Colonic mucosa (tissue), 4 donors: ENCODE data around the gene NPTX1. TPM values are rescaled to one million over a fixed set of nuclear protein-coding genes. Genes with fewer than 3 reads are reported as not detected.

Experiments
- DNase-seq: peaks from one replicate; pipeline ENCODE4 v3.0.0-alpha.2; 2020
- H3K27ac ChIP-seq: fragments of 200-600 bp; one replicate; pipeline ENCODE4 v1.8.0; 2021
- H3K27me3 ChIP-seq: fragments of 200-600 bp; one replicate; pipeline ENCODE4 v1.8.0; 2021
- H3K36me3 ChIP-seq: fragments of 200-600 bp; one replicate; pipeline ENCODE4 v1.8.0; 2021
- H3K4me1 ChIP-seq: fragments of 200-600 bp; one replicate; pipeline ENCODE4 v1.8.0; 2021; ENCODE audit warnings: mild to moderate bottlenecking
- H3K4me3 ChIP-seq: fragments of 200-600 bp; one replicate; pipeline ENCODE4 v1.8.0; 2021
- H3K9ac ChIP-seq, 2 donors: one replicate each; pipeline ENCODE4 v1.7.0; 2013; ENCODE audit warnings: control low read depth in 2 of 2, low read depth in 2 of 2, low read length in 2 of 2
- H3K9me3 ChIP-seq: fragments of 200-600 bp; one replicate; pipeline ENCODE4 v1.8.0; 2021
- intact Hi-C: fragments of 100-400 bp; cut with DNase I; formaldehyde crosslinking; loops from one replicate; pipeline ENCODE4 v1.14.1; 2022
- total RNA-seq, 2 donors: library from RNA; stranded (reverse); fragmentation: NEBNext Ultra II Directional in 1 of 2; extraction: Animal tissue kit (Norgen Biotek cat#: 25700) in 1 of 2; gene quantifications; one replicate each; pipeline ENCODE4 v1.2.1, GENCODE V29; 2021
- TF ChIP-seq, protein P1 (sequence below): fragments of 200-600 bp; IDR thresholded peaks from one replicate; pipeline ENCODE4 v1.8.0; 2022; ENCODE audit warnings: antibody characterized with exemption, mild to moderate bottlenecking
- donor health status: healthy.
- donor health status: DM: no; HTN: no; CAD: no.
- donor health status: DM: no; HTN: no; CAD: no.

The NPTX1 gene
- total RNA-seq, 2 donors from 2014 or later: 0.10 to 7.1 TPM

DNA sequence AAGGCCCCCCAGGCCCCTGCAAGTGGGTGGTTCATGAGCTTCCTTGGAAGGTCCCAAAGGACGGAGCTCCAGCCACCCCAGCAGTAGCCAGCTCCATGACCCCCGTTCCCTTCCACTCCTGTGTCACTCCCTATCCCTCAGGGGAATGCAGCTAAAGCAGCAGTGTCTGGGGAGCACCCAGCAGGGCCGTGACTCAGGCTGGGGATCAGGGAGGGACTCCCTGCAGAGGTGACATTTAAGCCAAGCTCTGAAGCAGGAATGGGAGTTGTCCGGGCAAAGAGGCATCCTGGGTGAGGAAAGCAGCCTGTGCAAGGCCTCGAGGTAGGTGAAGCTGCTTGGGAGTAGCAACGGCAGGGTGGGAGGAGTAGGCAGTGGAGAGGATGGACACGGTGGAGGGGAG lies 11.1 kb upstream of the NPTX1 start:
- Histone ChIP-seq H3K27ac (no peak overlapping the region), H3K4me1 (no peaks in the 10 kb centered on the region), H3K36me3 (no peaks in the 10 kb centered on the region), H3K9ac (no peak overlapping the region), H3K9me3 (no peaks in the 10 kb centered on the region), H3K4me3 (no peak overlapping the region), H3K27me3 (no peaks in the 10 kb centered on the region)
- DNase-seq: no peak
- TF ChIP-seq, protein P1, sequence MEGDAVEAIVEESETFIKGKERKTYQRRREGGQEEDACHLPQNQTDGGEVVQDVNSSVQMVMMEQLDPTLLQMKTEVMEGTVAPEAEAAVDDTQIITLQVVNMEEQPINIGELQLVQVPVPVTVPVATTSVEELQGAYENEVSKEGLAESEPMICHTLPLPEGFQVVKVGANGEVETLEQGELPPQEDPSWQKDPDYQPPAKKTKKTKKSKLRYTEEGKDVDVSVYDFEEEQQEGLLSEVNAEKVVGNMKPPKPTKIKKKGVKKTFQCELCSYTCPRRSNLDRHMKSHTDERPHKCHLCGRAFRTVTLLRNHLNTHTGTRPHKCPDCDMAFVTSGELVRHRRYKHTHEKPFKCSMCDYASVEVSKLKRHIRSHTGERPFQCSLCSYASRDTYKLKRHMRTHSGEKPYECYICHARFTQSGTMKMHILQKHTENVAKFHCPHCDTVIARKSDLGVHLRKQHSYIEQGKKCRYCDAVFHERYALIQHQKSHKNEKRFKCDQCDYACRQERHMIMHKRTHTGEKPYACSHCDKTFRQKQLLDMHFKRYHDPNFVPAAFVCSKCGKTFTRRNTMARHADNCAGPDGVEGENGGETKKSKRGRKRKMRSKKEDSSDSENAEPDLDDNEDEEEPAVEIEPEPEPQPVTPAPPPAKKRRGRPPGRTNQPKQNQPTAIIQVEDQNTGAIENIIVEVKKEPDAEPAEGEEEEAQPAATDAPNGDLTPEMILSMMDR: no peak
- intact Hi-C loops: no loop called here

DNA sequence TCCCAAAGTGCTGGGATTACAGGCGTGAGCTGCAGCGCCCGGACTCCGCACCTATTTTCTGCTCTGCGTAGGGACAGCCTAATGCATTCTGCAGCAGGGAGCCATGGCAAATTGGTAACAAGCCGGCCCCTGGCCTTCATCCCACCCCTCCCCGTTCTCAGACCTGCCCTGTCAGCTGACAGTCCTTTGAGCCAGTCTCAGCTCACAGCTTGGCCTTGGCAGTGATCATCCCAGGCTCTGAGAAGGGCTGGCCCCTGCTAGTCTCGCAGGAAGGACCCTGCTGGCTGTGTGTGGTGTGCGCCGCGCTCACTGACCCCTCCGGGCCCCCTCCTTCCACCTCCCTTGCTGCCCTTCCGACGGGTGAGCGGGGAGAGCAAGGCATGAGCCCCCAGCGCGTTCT lies 10.3 kb upstream of the NPTX1 start:
- Histone ChIP-seq H3K9ac (no peak overlapping the region), H3K4me3 (no peak overlapping the region), H3K27ac (no peak overlapping the region), H3K4me1 (no peaks in the 10 kb centered on the region), H3K9me3 (no peaks in the 10 kb centered on the region), H3K27me3 (peaks cover 3% of the 10 kb centered on the region), H3K36me3 (no peaks in the 10 kb centered on the region)
- intact Hi-C loops: no loop called here
- TF ChIP-seq, protein P1: no peak
- no peak for DNase-seq

DNA sequence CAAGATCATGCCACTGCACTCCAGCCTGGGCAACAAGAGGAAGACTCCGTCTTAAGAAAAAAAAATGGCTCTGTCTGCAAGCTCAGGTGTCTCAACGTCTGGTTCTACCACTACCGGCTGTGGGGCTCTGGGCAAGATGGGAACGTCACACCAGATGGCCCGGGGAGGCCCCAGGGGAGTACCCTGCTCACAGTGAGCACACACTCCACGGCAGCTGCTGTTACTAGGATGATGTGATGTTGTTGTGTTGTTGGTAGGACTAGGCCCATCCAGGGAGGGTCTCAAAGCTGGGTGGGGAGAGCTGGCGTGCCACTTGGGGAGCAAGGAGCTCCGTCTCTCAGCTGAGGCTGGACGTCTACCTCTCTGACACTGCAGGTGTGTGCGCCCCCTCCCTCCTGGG lies 9.4 kb upstream of the NPTX1 start:
- intact Hi-C loops: no loop called here
- DNase-seq: no peak
- peaks cover 11% of the 10 kb centered on the region for H3K27me3 ChIP-seq

DNA sequence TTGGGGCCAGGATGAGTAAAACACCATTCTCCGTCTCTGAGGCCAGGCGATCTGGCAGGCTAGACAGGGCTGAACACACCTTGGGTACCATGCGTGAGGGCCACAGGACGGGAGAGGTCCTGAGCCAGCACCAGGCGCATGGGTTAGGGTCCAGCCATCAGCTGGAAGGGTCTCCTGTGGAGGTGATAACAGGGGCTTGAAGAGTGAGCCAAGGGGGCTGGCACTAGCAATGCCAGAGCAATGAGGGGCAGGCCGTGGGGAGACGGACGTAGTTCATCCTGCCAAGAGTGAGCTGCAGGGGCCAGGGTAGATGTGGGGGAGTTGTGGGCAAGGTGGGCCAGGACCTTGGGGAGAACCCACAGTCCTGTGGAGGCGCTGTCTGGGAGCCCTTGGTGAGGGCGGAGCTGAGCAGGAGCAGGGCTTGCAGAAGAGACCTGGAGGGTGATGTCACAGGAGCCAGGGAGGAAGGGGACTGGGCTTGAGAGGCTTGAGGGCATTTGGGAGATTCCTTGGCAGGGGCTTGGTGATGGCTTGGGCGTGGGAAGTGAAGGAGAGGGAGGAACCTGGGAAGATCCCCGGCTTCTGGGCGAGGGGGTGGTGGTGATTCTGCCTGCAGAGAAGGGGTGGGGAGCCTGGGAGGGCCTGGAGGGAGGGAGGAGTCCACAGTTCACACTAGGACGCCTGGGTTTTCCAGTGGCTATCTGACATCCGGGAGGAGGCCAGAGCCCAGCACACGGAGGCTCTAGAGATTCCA lies 6.3 kb upstream of the NPTX1 start:
- no peak for DNase-seq
- Histone ChIP-seq H3K27ac (no peak overlapping the region), H3K27me3 (peaks cover 40% of the 10 kb centered on the region), H3K4me3 (no peak overlapping the region), H3K9me3 (no peaks in the 10 kb centered on the region), H3K36me3 (no peaks in the 10 kb centered on the region), H3K4me1 (peaks cover under 1% of the 10 kb centered on the region), H3K9ac (no peak overlapping the region)
- TF ChIP-seq, protein P1: no peak
- intact Hi-C loops: no loop called here

More for the DNA sequence above, 9.4 kb upstream of the NPTX1 start:
- Histone ChIP-seq H3K27ac (no peak overlapping the region), H3K9ac (no peak overlapping the region), H3K4me1 (no peaks in the 10 kb centered on the region), H3K36me3 (no peaks in the 10 kb centered on the region), H3K4me3 (no peak overlapping the region), H3K9me3 (no peaks in the 10 kb centered on the region)
- TF ChIP-seq, protein P1: no peak

DNA sequence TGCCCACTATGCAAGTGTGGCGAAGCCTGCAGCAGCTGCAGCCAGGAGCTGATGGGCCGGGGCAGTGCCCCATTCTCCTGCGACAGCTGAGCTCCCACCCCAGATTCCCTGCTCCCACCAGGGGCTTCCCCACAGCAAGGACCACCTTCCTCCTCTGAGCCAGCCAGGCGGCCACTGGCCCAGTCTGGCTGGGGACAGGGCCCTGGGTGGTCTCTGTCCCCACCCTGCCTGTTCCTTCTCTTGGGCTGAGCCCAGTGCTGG lies 5.6 kb upstream of the NPTX1 start:
- no peaks in the 10 kb centered on the region for H3K9me3 ChIP-seq
- intact Hi-C loops: no loop called here
- no peak for DNase-seq
- TF ChIP-seq, protein P1: no peak
- peaks cover 8% of the 10 kb centered on the region for H3K4me1 ChIP-seq
- peaks cover 48% of the 10 kb centered on the region for H3K27me3 ChIP-seq
- H3K27ac ChIP-seq: no peak overlapping the region
- H3K4me3 ChIP-seq: no peak overlapping the region
- H3K36me3 ChIP-seq: no peaks in the 10 kb centered on the region
- no peak overlapping the region for H3K9ac ChIP-seq
